Measurements from ENCODE around the gene SLC22A14. TPM values are rescaled to one million over a fixed set of nuclear protein-coding genes. Genes with fewer than 3 reads are reported as not detected.

Gene SLC22A14
- total RNA-seq, 4 donors from 2014 or later = 0.19 to 0.53 TPM; not detected in 2

GRCh38 chr3:38311476-38311875 is 29.4 kb downstream of the SLC22A14 start:
- H3K36me3 ChIP-seq = no peaks in the 10 kb centered on the region
- H3K4me1 ChIP-seq = no peaks in the 10 kb centered on the region
- H3K27me3 ChIP-seq = no peaks in the 10 kb centered on the region
- H3K27ac ChIP-seq = no peak overlapping the region
- no peak for TF ChIP-seq CTCF (IDR thresholded peaks at IDR 0.05)
- TF ChIP-seq POLR2A (IDR thresholded peaks at IDR 0.05) = no peak
- DNase-seq = no peak
- H3K9me3 ChIP-seq = no peaks in the 10 kb centered on the region
- H3K4me3 ChIP-seq = no peak overlapping the region
- intact Hi-C loops (cut with DNase I) = no loop called here
- WGBS, 2 donors = 95 to 100% methylated on average over 1 of the region's 1 CpG

GRCh38 chr3:38311941-38312340 is 29.8 kb downstream of the SLC22A14 start:
- WGBS, 2 donors = 51 to 53% methylated on average over 2 of the region's 2 CpGs
- no peaks in the 10 kb centered on the region for H3K9me3 ChIP-seq
- intact Hi-C loops (cut with DNase I) = no loop called here
- H3K4me3 ChIP-seq = no peak overlapping the region
- no peaks in the 10 kb centered on the region for H3K4me1 ChIP-seq
- H3K27ac ChIP-seq = no peak overlapping the region
- no peaks in the 10 kb centered on the region for H3K36me3 ChIP-seq
- TF ChIP-seq CTCF (IDR thresholded peaks at IDR 0.05) (no peak), POLR2A (IDR thresholded peaks at IDR 0.05) (no peak)
- DNase-seq = no peak
- no peaks in the 10 kb centered on the region for H3K27me3 ChIP-seq

- Histone ChIP-seq H3K27me3 (no peaks in the 10 kb centered on the region), H3K36me3 (no peaks in the 10 kb centered on the region), H3K9me3 (no peaks in the 10 kb centered on the region), H3K27ac (no peak overlapping the region), H3K4me3 (no peak overlapping the region), H3K4me1 (no peaks in the 10 kb centered on the region)
- DNase-seq = no peak
- WGBS, 2 donors = 81 to 96% methylated on average over 3 of the region's 3 CpGs
- intact Hi-C loops (cut with DNase I) = no loop called here
- TF ChIP-seq POLR2A (IDR thresholded peaks at IDR 0.05) = no peak
- TF ChIP-seq CTCF (IDR thresholded peaks at IDR 0.05) = no peak
These were observed 30.3 kb downstream of the SLC22A14 start for GRCh38 chr3:38312356-38312755.

- no peaks in the 10 kb centered on the region for H3K9me3 ChIP-seq
- no peak for DNase-seq
- no peak overlapping the region for H3K27ac ChIP-seq
- no peaks in the 10 kb centered on the region for H3K27me3 ChIP-seq
- H3K36me3 ChIP-seq = no peaks in the 10 kb centered on the region
- intact Hi-C loops (cut with DNase I) = no loop called here
- WGBS, 2 donors = 50 to 79% methylated on average over 2 to 5 of the region's 5 CpGs
- no peaks in the 10 kb centered on the region for H3K4me1 ChIP-seq
- no peak overlapping the region for H3K4me3 ChIP-seq
- TF ChIP-seq CTCF (IDR thresholded peaks at IDR 0.05) (no peak), POLR2A (IDR thresholded peaks at IDR 0.05) (no peak)
These were observed 31.2 kb downstream of the SLC22A14 start for GRCh38 chr3:38313263-38313662.

- intact Hi-C loops (cut with DNase I) = no loop called here
- no peak for DNase-seq
- H3K4me3 ChIP-seq = no peak overlapping the region
These were observed 31.6 kb downstream of the SLC22A14 start for GRCh38 chr3:38313695-38314094.

More at GRCh38 chr3:38313695-38314094, 31.6 kb downstream of the SLC22A14 start:
- no peaks in the 10 kb centered on the region for H3K36me3 ChIP-seq
- H3K27me3 ChIP-seq = no peaks in the 10 kb centered on the region
- no peak for TF ChIP-seq POLR2A (IDR thresholded peaks at IDR 0.05)
- TF ChIP-seq CTCF (IDR thresholded peaks at IDR 0.05) = no peak
- H3K27ac ChIP-seq = no peak overlapping the region
- H3K9me3 ChIP-seq = no peaks in the 10 kb centered on the region
- 76 to 80% methylated on average over 1 to 8 of the region's 11 CpGs for WGBS, 2 donors
- H3K4me1 ChIP-seq = no peaks in the 10 kb centered on the region
